Panc1 (cell line): ENCODE data around the gene CAPN7. TPM values are rescaled to one million over a fixed set of nuclear protein-coding genes. Genes with fewer than 3 reads are reported as not detected.

Experiments
- ATAC-seq: fragments of 200-7000 bp; cut with Tn5 transposase; 2 replicates; pipeline ENCODE4 v1.9.1; 2020; ENCODE audit warnings: mild to moderate bottlenecking, moderate library complexity
- BruUV-seq: library from RNA; stranded (reverse); fragments of 400-500 nt; replicated peaks from 2 replicates; lab custom pipeline; 2021; lab: Mats Ljungman, UMichigan
- CTCF ChIA-PET: fragments of 300-600 bp; sonication (Branson Sonifier 250); formaldehyde crosslinking; loops from one replicate; lab custom pipeline; 2022; ENCODE audit warnings: antibody characterized with exemption; lab: Charles Lee
- POLR2A ChIA-PET: fragments of 300-600 bp; sonication (Branson Sonifier 250); formaldehyde crosslinking; loops from one replicate; lab custom pipeline; 2022; ENCODE audit warnings: antibody characterized with exemption; lab: Charles Lee
- DNase-seq: peaks from one replicate; pipeline ENCODE4 v3.0.0-alpha.2; 2010; ENCODE audit warnings: low read depth, low spot score
- H3K27ac ChIP-seq: 2 replicates; pipeline ENCODE4 v1.5.1; 2011; ENCODE audit warnings: mild to moderate bottlenecking, low read length, inconsistent platforms
- H3K27me3 ChIP-seq: fragments of 200-500 bp; sonication (Bioruptor generic); 2 replicates; pipeline ENCODE4 v1.6.0; 2014; ENCODE audit warnings: low read length, inconsistent platforms; ENCODE audit not compliant: control insufficient read depth, insufficient read depth
- H3K36me3 ChIP-seq: fragments of 200-500 bp; sonication (Bioruptor generic); 2 replicates; pipeline ENCODE4 v1.5.1; 2014; ENCODE audit warnings: inconsistent platforms, mild to moderate bottlenecking, low read length, moderate library complexity; ENCODE audit not compliant: control insufficient read depth, insufficient read depth
- H3K4me1 ChIP-seq: 2 replicates; pipeline ENCODE4 v1.5.1; 2011; ENCODE audit warnings: inconsistent platforms, mild to moderate bottlenecking, low read length, moderate library complexity; ENCODE audit not compliant: control insufficient read depth, insufficient read depth
- H3K4me3 ChIP-seq, 2 experiments: 2 replicates each; pipeline ENCODE4 v1.5.1; 2011 to 2012; ENCODE audit warnings: low read depth in 2 of 2, low read length in 2 of 2, mild to moderate bottlenecking in 2 of 2, inconsistent platforms in 1 of 2, moderate library complexity in 1 of 2
- H3K9me3 ChIP-seq: fragments of 200-500 bp; sonication (Bioruptor generic); 2 replicates; pipeline ENCODE4 v1.5.1; 2014; ENCODE audit warnings: low read depth, mild to moderate bottlenecking, inconsistent platforms, low read length, moderate library complexity; ENCODE audit not compliant: control insufficient read depth, insufficient read depth
- CTCF ChIP-seq: fragments of 450-650 bp; IDR thresholded peaks from 2 replicates; pipeline ENCODE4 v1.5.1; 2017; ENCODE audit warnings: mild to moderate bottlenecking
- POLR2AphosphoS5 ChIP-seq: IDR thresholded peaks from 2 replicates; pipeline ENCODE4 v1.6.1; 2012; ENCODE audit warnings: mild to moderate bottlenecking, low read depth, low read length, moderate library complexity
- REST ChIP-seq, 2 experiments: IDR thresholded peaks; 2 replicates each; pipeline ENCODE4 v1.6.1; 2011 to 2012; ENCODE audit warnings: low read depth in 2 of 2, control low read depth in 1 of 2, low read length in 1 of 2, mild to moderate bottlenecking in 1 of 2, moderate library complexity in 1 of 2; ENCODE audit not compliant: insufficient read depth in 1 of 2
- SIN3A ChIP-seq: IDR thresholded peaks from 2 replicates; pipeline ENCODE4 v1.6.1; 2012; ENCODE audit warnings: low read depth, mild to moderate bottlenecking, low read length, moderate library complexity, borderline replicate concordance; ENCODE audit not compliant: insufficient read depth
- TCF7L2 ChIP-seq: IDR thresholded peaks from 2 replicates; pipeline ENCODE4 v1.6.1; 2011; ENCODE audit warnings: mild to moderate bottlenecking, low read depth, low read length, inconsistent platforms
- in situ Hi-C: cut with HindIII; loops from 2 replicates; pipeline ENCODE4 v1.10.0; 2016; ENCODE audit warnings: low sequenced_read_pairs, low pct_unique_long_range_greater_than_20kb
- intact Hi-C: fragments of 100-400 bp; cut with micrococcal nuclease; formaldehyde crosslinking; loops from one replicate; pipeline ENCODE4 v1.10.0; 2022; ENCODE audit not compliant: unreplicated experiment
- total RNA-seq: library from RNA; stranded (reverse); gene quantifications from one replicate; pipeline ENCODE4 v1.2.1, GENCODE V29; 2021; ENCODE audit not compliant: unreplicated experiment

CAPN7 gene
- total RNA-seq, 1 experiment from 2014 or later: 26.5 TPM

GRCh38 chr3:15175605-15176004 lies 30.4 kb upstream of the CAPN7 start:
- BruUV-seq: no TSS peak
- CTCF ChIA-PET: no interaction called here
- POLR2A ChIA-PET: no interaction called here

GRCh38 chr3:15180042-15180611 lies 25.9 kb upstream of the CAPN7 start:
- Histone ChIP-seq H3K27me3 (peaks cover 9% of the 10 kb centered on the region; the same call in 1 of the 2 replicates), H3K9me3 (no peaks in the 10 kb centered on the region), H3K27ac (no peak overlapping the region), H3K4me1 (no peaks in the 10 kb centered on the region), H3K36me3 (no peaks in the 10 kb centered on the region), H3K4me3 (no peak overlapping the region)
- TF ChIP-seq TCF7L2 (no peak), CTCF (no peak), SIN3A (no peak), REST (IDR thresholded peaks at IDR 0.05; ENCODE audit: insufficient read depth in 1 of 2, low read depth in 2 of 2, low read length in 1 of 2) (no peak), POLR2AphosphoS5 (no peak)
- ATAC-seq (no peak), DNase-seq (no peak)
- ChIA-PET POLR2A (no interaction called here), CTCF (no interaction called here)
- no TSS peak for BruUV-seq
- in situ Hi-C loops (no loop called here), intact Hi-C loops (no loop called here)

More at GRCh38 chr3:15175605-15176004, 30.4 kb upstream of the CAPN7 start:
- Histone ChIP-seq H3K36me3 (no peaks in the 10 kb centered on the region), H3K4me3 (no peak overlapping the region), H3K27me3 (peaks cover 9% of the 10 kb centered on the region; the same call in 1 of the 2 replicates), H3K4me1 (no peaks in the 10 kb centered on the region), H3K27ac (no peak overlapping the region), H3K9me3 (no peaks in the 10 kb centered on the region)
- DNase-seq: no peak
- intact Hi-C loops: no loop called here
- TF ChIP-seq CTCF: no peak
- no peak for TF ChIP-seq TCF7L2
- no peak for TF ChIP-seq POLR2AphosphoS5
- no peak for TF ChIP-seq SIN3A
- TF ChIP-seq REST (IDR thresholded peaks at IDR 0.05; ENCODE audit: insufficient read depth in 1 of 2, low read depth in 2 of 2, low read length in 1 of 2): no peak
- ATAC-seq: no peak
- in situ Hi-C loops: no loop called here
